SU-DHL-6 (cell line): ENCODE data around the gene RAE1.

Experiments
- CTCF ChIP-seq: fragments of 200-600 bp; sonication (generic); IDR thresholded peaks from one replicate; pipeline ENCODE4 v1.5.1; 2017; ENCODE audit warnings: antibody characterized with exemption, mild to moderate bottlenecking, low read length, moderate library complexity; ENCODE audit not compliant: insufficient read depth, poor library complexity, severe bottlenecking
- EZH2phosphoT487 ChIP-seq: fragments of 200-600 bp; sonication (generic), shearing (Covaris generic); conservative IDR thresholded peaks from 2 replicates; pipeline ENCODE4 v1.6.1; 2018; ENCODE audit warnings: mild to moderate bottlenecking, antibody characterized with exemption, low read length, moderate library complexity, mixed read lengths

DNA sequence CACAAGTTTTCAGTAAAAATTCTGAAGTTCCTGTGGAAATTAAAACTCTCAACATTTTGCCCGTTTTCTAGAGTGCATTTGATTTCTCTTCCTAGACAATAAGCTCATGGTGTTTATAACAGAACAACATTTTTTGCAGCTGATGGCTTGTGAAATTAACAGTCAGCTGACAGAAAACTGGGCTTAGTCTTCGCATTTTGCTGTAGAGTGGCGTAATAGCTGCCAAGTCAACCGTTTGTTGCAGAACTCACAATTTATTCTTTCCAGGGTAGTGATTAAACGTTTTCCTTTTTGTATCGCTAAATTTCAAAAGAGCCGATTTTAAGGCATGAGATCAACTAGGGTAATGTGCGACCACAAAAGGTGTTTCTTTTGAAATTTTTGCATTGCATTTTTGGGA lies 20.1 kb upstream of the RAE1 start:
- TF ChIP-seq CTCF (no peak), EZH2phosphoT487 (no peak)
